Measurements from ENCODE around the gene ARHGAP44.

ARHGAP44 gene

DNA sequence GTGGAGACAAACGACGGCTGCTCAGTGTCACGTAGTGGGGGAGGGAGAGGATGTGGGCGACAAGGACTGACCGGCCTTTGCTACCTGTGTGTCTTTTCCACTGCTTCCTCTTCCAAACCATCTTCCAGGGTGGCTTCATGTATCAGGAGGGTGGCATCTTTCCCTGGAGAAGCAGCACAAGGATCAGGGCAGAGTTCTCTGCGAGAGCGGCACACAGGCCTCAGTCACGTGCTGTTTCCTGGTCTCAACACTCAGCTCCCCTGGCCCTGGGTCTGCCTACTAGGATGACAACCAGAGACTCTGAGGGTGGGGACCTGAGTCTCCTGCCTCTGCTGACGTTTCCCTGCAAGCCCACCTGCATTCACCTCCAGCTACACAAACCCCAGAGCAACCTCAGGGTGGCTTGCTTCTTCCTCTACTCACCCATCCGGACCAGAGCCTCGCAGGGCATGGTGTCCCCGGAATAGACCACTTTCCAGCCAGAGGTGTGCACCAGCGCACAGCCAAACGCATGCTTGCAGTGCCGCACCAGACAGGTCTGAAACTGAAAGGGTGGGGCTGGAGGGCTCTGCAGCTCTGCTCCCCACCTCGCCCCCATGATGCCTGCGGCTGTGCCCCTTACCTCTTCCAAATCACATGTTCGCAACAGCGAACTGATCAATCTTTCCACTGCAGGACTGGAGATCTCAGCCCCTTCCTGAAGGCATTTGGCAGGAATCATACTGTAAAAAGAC lies 205.2 kb downstream of the ARHGAP44 start:
- DNase-seq (ENCODE audit: low read depth in 2 of 2) = no peak

DNA sequence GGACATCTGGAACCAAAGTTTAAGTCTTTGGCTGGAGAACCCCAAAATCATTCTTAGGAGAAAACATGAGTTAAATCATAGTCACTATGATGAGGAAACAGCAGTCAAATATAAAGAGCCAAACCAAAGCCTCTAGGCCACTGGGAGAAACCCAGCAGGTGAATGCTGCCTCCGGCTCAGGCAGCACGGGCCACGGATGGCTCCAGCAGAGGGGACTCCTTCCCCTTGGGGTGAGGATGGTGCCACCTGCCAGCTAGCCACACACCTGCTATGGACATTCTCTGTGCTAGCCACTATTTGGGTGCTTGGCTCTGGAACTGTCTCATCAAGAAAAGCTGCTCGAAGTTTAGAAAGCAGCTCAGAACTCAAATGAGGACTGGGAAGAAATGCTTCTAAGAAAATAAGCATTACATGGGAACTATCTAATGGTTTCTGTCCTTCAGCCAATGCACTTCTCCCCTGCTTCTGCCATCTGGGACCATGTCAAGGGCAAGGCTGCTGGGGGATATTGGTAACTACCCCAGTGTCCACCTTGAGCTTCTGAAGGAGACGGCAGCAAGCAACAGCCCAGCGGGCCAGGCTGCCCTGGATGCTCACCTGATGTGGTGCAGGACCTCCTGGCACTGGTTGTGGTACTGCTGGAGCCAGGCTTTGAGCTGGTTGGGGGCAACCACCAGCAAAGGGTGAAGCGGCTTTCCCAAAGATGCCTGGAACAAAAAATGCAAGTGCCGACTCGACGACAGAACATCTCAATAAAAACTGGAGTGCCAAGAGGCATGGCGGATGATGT lies 206.0 kb downstream of the ARHGAP44 start:
- DNase-seq (ENCODE audit: low read depth in 2 of 2) = no peak

DNA sequence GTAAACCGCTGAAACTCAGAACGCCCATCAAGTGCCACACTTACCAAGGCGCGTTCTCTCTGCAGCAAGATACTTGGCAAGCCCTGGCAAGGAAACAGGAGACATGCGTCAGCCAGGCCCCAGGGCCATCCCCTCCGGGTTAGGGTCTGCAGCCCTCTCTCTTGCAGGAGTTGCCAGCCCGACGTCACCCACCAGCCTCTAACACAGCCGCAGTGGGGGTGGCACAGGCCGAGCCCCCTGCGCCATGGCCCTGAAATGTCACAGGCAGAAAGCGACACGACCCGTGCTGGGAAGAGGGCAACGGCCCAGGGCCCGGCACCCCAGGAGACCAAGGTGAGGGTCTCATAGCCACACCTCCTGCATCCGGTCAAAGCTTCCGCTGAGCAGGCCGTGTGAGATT lies 206.6 kb downstream of the ARHGAP44 start:
- DNase-seq (ENCODE audit: low read depth in 2 of 2) = no peak

DNA sequence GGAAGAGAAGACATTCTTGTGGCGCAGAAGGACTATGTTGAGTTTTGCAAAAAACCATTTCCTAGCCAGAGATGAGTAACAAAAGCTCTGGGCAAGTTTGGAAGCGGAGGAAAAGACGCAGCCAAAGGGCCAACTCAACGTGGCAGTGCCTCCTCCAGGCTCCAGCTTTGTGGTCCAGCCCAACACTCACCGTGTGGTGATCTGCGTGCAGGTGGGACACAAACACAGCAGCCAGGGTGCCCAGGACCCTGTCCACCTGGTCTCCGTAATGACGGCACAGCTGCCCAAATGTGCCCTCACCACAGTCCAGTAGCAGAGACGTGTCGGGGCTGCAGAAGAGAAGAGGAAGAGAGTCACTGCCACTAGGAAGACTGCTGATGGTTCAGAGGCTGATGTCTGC lies 207.1 kb downstream of the ARHGAP44 start:
- no peak for DNase-seq (ENCODE audit: low read depth in 2 of 2)

DNA sequence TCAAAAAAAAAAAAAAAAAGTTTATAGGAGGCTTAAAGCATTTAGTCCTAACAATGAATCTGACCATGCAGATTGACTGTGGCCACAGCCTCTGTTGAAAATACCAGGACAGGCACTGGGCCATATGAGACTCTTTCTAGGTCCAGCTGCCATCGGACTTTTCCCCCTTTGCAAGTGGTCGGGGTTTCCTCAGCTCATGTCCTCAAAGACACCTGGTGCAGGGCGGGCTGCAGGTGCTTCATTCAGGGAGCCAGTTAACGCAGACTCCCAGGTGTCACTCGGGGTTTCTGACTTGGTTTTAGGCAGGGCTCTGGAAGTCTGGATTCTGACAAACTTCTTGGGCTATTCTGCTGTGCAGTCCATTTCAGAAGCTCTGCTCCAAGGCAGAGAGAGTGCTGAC lies 207.6 kb downstream of the ARHGAP44 start:
- DNase-seq (ENCODE audit: low read depth in 2 of 2) = no peak

DNA sequence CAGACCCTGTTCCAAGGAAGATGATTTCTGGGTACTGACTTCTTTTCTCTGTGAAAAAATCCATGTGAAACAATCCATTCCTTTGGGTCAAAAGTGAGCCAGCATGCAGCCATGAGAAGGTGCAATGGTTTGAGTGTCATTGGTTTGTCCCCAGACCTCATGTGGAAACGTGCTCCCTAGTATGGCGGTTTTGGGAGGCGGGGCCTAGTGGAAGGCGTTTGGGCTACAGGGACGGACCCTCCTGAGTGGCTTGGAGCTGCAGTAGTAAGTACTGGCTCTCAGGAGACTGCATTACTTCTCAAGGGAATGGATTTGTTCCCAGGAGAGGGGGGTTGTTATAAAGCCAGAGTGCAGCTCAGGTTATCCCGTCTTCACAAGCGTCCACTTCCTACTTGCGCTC lies 209.2 kb downstream of the ARHGAP44 start:
- no peak for DNase-seq (ENCODE audit: low read depth in 2 of 2)

DNA sequence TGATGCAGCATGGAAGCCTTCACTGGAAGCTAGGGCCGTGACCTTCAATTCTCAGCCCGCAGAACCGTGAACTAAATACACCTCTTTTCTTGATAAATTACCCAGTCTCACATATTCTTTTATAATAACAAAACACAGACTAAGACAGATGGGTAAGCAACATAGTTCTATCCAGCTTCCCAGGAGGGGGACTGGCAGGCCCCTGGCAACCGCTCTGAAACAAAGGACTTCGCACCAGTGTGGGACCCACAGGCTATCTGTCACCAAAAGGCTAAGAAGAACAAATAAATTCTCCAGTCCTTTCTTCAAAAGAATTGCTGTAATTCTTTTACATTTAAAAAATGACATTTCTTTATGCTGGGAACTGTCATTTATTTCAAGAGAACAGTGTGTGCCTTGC lies 209.6 kb downstream of the ARHGAP44 start:
- no peak for DNase-seq (ENCODE audit: low read depth in 2 of 2)

DNA sequence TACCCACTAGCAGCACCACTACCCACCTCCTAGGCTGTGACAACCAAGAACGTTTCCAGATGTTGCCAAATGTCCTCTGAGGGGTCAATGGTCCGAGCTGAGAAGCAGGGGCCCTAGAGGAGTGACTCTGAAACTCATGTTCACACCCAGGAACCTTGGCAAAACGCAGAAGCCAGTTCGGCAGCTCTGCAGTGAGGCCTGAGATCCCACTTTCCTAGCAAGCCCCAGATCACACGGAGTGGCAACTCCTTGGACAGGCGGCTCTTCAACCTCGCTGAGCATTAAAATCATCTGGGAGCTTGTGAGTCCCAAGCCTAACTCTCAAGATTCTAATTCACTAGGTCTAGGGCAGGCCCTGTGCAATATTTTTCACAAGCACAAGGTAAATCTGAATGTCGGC lies 211.3 kb downstream of the ARHGAP44 start:
- no peak for DNase-seq (ENCODE audit: low read depth in 2 of 2)

DNA sequence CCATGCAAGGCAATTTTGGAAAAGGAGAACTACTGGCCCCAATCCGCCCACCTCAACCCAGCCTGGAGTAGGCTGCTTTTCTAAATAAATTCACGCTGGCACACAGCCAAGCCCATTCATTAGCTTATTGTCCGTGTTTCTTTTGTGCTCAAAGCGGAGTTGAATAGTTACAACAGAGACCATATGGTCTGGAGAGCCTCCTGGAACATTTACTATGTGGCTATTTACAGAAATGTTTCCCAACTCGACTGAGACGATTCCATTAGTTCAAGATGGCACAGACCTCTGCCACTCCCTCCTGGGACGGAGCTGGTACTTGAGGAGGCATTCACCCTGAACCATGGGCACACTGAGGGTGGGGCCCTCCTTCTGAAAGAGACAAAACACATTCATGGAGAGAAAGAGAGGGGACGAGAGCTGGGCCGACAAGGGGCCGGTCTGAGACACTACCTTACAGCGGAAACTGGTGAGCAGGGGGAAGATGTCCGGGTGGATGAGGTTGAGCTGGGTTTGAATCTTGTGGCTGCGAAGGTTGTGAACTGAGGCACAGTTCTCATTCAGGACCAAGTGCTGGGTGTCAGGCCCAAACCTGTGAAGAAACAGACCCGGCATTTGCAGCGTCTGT lies 212.8 kb downstream of the ARHGAP44 start:
- DNase-seq (ENCODE audit: low read depth in 2 of 2) = no peak

DNA sequence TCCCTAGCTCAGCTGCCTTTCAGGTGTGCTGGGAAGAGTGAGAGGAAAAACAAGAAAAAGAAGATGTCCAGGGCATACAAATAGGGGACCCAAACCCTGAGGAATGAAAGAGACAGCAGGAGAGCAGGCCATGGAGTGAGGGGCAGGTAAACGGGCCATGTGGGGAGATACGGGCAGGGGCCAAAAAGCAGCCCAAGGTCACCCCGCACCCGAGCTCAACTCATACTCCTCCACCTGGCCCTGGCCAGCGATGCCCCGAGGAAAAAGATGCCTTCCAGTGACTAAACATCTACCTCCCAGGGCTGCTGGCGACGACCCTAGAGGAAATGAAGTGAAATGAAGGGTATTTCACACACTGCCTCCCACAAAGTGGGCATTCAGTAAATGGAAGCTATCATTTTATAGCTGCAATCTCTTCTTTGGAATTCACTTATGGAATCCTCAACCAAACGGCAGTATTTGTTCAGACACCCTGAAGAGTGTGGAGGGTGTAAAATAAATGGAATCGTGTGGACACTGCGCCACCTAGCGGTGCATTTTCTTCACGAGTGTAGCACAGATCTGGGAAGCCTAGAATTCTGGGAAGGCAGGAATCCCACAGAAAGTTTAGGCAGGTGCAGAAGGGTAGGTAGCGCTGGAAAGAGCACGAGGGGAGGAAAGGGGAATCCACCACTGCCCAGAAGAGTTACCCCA lies 213.6 kb downstream of the ARHGAP44 start:
- DNase-seq (ENCODE audit: low read depth in 2 of 2) = peak; percentile 30 to 38

DNA sequence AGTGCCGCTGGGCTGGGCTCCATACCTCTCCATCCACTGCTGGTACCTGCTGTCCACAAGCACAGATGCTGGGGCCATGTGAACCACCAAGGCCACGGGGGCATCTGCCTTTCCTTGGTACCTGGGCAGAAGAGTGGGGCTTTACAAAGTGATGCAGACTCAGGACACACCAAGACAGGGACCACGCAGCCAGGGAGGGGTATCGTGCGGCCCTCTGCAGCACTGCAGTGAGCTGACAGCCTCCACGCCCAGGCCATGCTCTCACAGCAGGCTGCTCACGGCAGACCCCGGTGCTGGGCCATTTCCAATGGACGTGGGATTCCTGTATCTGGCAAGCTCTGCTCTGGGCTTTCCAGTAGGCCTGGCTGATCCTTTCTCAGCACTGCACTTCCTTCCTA lies 214.2 kb downstream of the ARHGAP44 start:
- no peak for DNase-seq (ENCODE audit: low read depth in 2 of 2)

DNA sequence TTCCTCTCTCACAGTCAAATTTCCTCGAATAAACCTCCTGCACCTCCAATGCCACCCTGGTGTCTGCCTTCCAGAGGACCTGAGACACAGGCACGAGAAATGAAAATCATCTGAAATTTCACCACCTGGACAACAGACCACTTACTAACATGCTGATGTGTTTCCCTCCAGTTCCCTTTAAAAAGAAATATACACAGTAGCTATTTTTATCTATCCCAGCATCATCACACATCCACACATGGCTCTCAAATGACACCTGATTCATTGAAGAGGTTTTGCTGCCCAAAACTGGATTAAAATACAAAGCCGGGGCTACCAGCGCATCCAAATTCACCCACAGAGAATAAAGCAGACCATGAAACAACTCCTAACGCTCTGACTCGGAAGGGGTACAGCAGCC lies 214.6 kb downstream of the ARHGAP44 start:
- DNase-seq (ENCODE audit: low read depth in 2 of 2) = no peak

DNA sequence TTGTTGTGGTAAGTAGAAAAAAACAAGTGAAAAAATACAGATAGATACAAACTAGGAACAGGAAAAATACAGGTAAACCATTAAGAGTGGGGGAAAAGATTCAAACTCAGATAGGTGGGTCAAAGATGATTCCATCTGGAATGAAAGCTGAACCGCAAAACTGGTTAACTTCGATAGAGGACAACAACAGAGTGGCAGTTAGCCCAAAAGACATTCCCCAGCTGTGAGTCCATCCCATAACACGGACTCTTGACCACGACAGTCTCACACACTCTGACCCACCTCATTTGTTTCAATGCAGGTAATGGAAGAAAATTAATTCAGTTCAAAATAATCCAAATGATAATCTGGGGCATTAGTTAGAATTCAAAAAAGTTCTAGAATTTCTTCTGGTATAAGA lies 215.0 kb downstream of the ARHGAP44 start:
- no peak for DNase-seq (ENCODE audit: low read depth in 2 of 2)

DNA sequence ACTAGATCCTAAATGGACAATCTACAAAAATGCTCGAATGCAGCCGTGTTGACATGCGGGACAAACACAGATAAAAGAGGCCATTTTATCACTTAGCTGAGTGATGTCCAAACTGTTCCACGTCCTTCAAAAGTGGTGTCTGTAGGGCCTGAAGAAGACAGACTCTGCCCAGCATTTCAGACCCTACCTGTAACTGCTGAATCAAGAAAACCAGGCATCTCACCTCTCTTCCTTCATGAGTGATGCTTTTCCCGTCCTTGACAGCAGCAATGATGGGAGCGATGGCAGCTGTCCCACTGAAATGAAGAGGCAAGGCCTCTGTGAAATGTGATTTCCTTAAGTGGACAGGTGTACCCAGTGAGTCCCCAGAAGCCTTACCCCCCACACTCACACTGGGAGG lies 216.2 kb downstream of the ARHGAP44 start:
- no peak for DNase-seq (ENCODE audit: low read depth in 2 of 2)

DNA sequence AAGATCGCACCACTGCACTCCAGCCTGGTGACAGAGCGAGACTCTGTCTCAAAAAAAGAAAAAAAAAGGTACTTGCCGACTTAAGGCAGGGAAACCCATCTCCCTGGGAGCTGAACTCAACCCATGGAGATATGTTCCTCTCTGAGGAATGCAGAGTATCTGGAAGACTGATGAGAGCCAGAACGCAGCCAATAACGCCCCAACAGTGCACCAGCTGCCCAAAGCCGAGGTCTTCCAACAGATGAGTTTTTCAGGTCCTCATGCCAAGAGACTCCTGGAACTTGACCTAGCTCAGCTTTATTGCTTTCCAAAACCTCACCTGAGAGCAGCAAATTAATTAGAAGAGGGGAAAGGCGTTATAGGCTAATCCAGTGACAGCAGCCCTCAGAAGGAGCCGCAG lies 219.2 kb downstream of the ARHGAP44 start:
- no peak for DNase-seq (ENCODE audit: low read depth in 2 of 2)

DNA sequence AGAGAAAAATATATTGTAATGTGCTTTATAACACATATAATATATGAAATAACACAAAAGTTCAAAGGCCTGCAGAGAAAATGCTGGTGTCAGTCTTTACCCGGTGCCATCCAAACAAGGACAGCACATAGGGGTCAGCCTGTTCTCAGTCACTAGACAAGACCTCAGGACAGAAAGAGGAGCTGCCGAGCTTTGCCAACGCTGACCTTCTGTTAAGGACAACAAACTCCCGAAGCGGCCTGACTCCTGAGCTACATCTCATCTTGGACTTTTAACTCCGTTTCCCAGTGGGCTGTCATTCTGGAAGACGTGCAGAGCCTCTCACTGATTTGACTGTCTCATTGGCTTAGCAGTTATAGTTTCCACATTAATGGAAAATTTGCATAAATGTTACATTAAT lies 221.7 kb downstream of the ARHGAP44 start:
- DNase-seq (ENCODE audit: low read depth in 2 of 2) = no peak

DNA sequence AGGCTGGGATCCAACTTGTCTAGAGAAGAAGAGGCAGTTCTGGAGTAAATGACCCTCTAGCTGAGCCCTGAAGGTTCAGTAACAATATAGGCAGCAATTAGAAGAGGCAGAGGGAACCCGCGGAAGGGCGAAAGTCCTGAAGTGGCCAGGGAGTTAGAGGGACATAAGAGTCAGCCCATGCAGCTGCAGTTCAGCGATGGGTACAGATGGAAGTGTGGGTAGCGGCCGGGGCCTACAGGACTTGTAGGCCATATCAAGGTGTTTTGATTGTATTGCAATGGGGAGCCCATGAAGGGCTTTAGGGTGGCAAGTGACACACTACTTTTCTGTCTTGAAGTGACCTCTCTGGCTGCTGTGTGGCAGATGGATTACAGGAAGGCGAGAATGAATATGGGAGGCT lies 225.5 kb downstream of the ARHGAP44 start:
- no peak for DNase-seq (ENCODE audit: low read depth in 2 of 2)

DNA sequence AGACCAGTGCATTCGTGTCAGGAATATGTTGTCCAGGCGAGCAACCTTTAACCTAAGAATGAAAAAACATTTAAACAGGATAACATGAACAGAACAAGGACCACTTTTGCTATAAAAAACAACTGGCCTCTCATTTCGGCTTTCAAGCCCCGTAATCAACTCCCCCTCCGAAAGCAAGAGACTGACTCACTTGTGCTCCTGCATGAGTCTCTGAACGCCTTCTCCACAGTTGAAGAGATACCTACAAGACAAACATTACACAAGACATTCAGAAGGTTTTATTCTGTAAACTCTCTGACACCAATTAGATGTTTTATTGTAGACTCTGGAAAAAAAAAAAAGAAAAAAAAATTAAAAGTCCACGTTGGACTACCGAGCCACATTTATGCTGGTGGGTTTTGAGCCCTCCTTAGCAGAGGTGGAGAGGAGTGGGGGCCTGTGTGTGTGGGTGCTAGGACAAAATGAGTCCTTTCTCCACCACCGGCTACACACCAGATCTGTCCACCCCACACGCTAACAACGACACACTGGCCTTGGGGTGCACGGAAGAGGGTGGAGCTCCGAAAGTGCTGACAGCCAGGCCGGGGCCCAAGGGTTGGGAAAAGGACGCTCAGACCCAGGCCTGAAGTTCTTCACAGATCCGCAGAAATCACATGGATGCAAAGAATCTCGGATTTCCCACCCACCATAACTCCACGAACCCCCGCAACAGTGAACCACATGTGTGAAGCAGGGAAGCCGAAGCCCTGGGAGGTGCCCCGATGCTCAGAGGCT lies 227.8 kb downstream of the ARHGAP44 start:
- no peak for DNase-seq (ENCODE audit: low read depth in 2 of 2)

DNA sequence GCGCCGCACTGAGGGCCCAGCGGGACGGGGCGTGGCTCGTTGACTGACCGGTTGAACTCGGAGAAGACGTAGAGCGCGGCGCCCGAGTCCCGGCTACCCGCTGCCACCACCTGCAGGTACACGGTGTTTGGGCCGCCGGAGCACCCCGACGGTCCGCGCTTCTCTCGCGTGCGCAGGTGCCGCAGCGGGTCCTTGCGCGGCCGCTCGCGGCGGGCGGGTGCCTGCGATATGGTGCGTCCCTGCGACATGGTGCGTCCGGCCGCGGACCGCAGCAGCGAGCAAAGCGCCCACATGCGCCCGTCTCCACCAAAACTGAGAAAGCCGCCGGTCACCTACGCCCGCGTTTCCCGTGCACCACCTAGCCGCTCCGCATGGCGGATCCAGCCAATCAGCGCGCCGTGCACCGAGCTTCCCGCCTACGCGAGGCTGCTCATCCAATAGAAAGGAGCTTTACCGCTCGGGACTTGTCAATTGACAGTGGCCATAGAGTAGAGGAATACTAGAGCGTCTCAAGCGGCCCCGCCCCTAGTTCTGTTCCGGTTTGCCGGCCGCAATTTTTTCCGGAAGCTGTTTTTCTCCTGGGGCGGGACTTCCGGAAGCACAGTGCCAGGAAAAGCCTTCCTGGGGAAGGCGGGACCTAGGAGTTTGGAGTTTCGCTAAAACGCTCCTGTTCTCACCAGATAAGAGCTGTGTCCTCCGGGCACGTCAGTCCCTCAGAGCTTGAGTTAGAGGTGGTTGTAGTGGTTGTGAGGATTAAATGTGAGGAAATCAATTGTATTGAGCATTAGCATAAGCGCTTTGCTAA lies 228.6 kb downstream of the ARHGAP44 start, which contains the start of gene ELAC2:
Gene ELAC2 (minus strand): TSS at position 373 of the 805 bp plus-strand sequence. CDS start 80 bp downstream, at position 293.
- DNase-seq (ENCODE audit: low read depth in 2 of 2) = peak; percentile 93

DNA sequence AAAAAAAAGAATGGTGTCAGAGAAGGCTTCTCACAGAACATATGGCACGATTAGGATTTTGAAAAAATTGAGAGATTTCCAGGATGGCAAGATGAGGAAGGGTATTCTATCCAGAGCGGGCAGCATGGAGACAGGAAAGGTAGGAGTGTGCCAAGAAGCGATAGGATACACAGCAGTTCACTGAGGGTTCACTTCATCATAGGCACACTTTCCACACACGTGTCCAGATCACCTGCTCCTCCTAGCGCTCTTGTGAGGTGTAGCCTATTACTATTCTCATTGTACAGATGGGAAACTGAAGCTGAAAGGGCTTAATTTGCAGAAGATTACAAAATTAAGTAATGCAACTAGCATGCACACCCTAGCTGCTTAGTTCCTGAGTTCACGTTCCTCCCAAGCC lies 234.7 kb downstream of the ARHGAP44 start:
- no peak for DNase-seq (ENCODE audit: low read depth in 2 of 2)

Data from stimulated activated CD8-positive, alpha-beta memory T cell treated with anti-CD3 and anti-CD28 coated beads, Interleukin-2, amount 100 ng/mL, for 48 hours (primary cell).